VCaP (cell line): Measurements from ENCODE around the gene CCDC148.

ENCODE experiments used
- H3K27ac ChIP-seq: fragments of 450-650 bp; 2 replicates; pipeline ENCODE4 v1.5.1; 2017
- TF ChIP-seq, protein P1 (sequence below): fragments of 450-650 bp; conservative IDR thresholded peaks from 2 replicates; pipeline ENCODE4 v1.5.1; 2017; ENCODE audit warnings: mild to moderate bottlenecking, moderate library complexity

The CCDC148 gene

DNA sequence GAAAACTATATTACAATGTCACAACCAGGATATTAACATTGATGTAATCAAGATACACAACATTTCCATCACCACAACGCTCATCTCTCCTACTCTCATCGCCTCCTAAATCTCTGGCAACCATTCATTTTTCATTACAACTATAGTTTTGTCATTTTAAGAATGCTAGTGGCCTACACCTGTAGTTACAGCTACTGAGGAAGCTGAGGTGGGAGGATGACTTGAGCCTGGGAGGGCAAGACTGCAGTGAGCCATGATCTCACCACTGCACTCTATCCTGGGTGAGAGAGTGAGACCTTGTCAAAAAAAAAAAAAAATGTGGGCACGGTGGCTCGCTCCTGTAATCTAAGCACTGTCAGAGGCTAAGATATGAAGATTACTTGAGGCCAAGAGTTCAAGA is 10.7 kb upstream of the CCDC148 start:
- TF ChIP-seq, protein P1, sequence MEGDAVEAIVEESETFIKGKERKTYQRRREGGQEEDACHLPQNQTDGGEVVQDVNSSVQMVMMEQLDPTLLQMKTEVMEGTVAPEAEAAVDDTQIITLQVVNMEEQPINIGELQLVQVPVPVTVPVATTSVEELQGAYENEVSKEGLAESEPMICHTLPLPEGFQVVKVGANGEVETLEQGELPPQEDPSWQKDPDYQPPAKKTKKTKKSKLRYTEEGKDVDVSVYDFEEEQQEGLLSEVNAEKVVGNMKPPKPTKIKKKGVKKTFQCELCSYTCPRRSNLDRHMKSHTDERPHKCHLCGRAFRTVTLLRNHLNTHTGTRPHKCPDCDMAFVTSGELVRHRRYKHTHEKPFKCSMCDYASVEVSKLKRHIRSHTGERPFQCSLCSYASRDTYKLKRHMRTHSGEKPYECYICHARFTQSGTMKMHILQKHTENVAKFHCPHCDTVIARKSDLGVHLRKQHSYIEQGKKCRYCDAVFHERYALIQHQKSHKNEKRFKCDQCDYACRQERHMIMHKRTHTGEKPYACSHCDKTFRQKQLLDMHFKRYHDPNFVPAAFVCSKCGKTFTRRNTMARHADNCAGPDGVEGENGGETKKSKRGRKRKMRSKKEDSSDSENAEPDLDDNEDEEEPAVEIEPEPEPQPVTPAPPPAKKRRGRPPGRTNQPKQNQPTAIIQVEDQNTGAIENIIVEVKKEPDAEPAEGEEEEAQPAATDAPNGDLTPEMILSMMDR, result no peak
- no peak overlapping the region for H3K27ac ChIP-seq

DNA sequence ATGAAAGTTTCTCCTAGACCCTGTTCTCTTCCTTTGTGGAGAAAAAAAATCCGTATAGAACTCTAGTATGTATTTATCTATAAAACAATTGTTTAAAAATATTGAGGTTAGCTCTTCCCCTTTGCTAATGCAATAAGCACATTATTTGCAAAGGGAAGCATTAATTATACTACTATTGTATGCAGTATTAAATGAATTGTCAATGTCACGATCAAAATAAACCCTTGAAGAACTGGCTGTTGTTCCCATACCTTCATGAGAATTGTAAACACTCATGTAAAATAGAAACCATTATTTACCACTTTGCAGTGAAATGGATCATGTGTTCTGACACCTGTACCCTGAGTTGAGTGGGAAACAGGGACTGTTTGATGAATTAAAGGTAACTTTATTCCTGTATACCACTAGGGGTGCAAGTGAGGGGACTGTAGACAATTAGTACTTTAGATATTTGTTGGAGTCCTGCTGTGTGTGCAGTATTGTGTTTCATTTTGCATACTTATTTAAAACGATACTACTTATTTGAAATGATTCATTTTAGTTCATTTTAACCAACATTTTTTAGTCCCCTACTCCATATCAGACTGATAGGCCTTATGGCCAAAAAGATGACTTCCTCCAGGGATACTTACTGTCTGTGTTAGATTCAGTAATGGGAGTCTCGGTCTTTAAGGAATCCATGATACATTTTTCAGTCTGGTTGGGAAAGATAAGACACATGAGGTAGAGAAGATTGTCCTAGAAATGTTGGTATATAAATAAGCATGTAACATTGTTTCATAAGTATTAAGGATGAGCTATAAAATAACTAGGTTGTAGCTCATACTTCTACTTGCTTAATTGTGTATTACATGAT is 8.1 kb upstream of the CCDC148 start:
- H3K27ac ChIP-seq, result no peak overlapping the region
- TF ChIP-seq, protein P1, result peak; percentile 62

DNA sequence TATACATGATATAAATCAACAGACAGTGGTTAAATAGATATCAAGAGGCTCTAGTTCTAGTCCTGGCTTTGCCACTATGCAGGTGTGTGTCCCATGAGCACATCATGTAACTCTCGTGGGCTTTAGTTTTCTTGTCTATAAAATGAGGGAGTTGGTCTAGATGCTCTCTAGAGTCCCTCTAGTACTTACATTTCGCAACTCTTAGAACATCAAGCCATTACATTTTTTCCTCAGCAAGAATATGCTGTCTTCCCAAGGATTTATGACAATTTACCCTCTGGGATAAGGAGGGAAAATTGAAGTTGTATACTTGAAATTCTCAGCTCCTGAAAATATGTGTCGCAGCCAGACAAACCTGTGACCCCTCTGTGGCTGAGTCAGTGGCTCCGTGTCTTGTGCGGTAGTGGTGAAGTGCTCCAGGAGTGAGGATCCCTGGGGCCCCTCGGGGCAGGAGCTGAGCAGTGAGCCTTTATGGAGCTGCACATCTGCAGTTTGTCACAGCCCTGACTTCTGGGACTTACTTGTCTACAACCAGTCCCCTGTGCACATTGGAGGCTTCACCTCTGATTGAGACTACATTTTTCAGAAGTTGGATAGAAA is 7.0 kb upstream of the CCDC148 start:
- TF ChIP-seq, protein P1, result no peak
- no peak overlapping the region for H3K27ac ChIP-seq

DNA sequence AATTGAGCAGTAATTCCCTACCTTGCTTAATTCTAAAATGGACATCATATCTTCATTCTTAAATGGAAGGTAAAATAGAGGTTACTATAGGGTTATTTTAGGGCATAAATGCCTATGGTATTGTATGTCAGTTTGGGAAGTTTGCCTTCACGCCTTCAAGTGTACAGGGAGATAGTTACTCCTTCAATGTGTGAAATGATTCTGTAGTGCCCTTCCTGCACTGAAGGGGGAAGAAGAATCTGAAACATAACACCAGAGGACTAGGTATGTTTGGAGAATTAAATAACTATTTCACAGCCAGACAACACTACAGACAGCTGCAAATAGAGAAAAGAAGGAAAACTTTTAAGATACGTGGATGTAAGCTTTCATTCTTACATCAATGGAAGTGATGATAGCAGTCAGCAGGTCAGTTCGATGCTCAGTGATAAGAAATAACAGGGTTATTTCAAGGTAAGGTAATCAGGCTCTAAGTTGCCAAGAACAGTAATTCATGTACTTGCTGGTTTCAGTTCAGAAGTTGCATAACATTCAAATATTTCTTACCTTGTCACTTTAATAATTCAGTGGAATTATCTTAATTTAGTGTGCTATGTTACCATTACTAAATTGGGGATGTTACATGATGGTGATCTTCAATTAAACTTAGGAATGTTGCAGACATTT is 4.2 kb upstream of the CCDC148 start:
- TF ChIP-seq, protein P1, result no peak
- H3K27ac ChIP-seq, result no peak overlapping the region

DNA sequence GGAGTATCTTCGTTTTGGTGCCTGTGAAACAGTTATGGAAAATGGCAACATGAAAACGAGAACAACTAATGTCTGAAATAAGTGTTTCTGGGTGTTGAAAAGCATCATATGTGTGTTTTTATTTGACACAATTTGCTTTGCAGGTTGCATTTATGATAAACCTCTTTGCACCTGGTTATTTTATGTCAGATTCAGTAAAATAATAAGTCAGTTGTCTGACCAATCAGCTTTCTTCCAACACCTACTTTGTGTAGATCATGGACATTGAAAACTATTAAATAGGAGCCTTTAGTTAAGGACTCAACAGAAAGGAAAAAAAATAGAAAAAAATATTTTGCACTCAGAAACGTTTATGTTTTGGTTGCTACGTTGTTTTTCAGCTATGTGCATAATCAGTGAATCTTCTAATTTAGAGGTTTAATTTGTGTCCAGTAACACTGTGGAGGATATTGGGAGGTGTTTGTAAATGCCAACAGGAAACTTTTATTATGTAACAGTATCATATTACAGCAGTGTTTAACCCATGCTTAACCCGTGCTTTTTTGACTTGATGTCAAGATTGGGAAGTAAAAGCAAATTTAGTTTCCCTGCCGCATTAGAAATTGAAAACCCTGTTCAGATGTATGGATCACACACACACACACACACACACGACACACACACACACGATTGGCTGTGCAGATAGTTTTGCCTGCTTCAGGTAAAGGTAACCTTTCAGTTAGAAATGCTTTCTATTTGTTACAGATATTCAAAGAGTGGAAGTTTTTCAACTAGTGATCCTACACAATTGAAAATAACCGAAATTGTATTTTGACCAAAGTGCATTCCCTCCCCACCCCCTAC is 2.8 kb upstream of the CCDC148 start:
- TF ChIP-seq, protein P1, result no peak
- H3K27ac ChIP-seq, result peak overlapping the region; percentile 88

DNA sequence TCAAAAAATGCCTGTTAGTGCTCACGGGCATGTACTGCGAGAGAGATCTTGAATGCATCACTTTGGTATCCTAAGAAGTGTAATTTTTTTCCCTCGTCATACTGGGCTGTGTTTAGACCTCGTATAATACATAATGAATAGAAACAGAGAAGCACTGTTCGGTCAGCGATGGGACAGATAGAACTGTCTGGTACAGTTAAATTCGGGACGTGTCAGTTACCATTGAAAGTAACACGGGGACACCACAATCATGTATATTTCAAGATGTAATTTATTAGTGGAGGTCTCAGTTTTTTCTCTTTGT is 2.0 kb upstream of the CCDC148 start:
- peak overlapping the region; percentile 88 for H3K27ac ChIP-seq
- TF ChIP-seq, protein P1, result no peak
